GM23248 (cell line): Measurements from ENCODE around the gene CFAP58. TPM values are rescaled to one million over a fixed set of nuclear protein-coding genes. Genes with fewer than 3 reads are reported as not detected.
"Not testable (repeated sequence)": the region's sequence is repeated elsewhere in the genome, so short reads cannot be mapped to it uniquely, and the experiment has no call there.

Source experiments
- DNase-seq: peaks from one replicate; pipeline ENCODE4 v3.0.0-alpha.2; 2015
- H2AFZ ChIP-seq: fragments of 200-600 bp; sonication (generic); 2 replicates; pipeline ENCODE4 v1.6.1; 2016; ENCODE audit warnings: antibody characterized with exemption
- H3F3A ChIP-seq: fragments of 200-600 bp; sonication (generic); 2 replicates; pipeline ENCODE4 v1.6.1; 2016; ENCODE audit warnings: mild to moderate bottlenecking, antibody characterized with exemption, mixed run types; ENCODE audit not compliant: insufficient read depth
- H3K27ac ChIP-seq: fragments of 200-600 bp; sonication (generic); 2 replicates; pipeline ENCODE4 v1.5.1; 2016; ENCODE audit warnings: mild to moderate bottlenecking
- H3K27me3 ChIP-seq: fragments of 200-600 bp; sonication (generic); replicated peaks from 2 replicates; pipeline ENCODE4 v1.6.1; 2016; ENCODE audit warnings: mild to moderate bottlenecking; ENCODE audit not compliant: insufficient read depth
- H3K36me3 ChIP-seq: fragments of 200-600 bp; sonication (generic); 2 replicates; pipeline ENCODE4 v1.6.1; 2016; ENCODE audit warnings: low read depth, mild to moderate bottlenecking
- H3K4me1 ChIP-seq: fragments of 200-600 bp; sonication (generic); 2 replicates; pipeline ENCODE4 v1.6.1; 2016; ENCODE audit warnings: mild to moderate bottlenecking; ENCODE audit not compliant: insufficient read depth
- H3K4me2 ChIP-seq: fragments of 200-600 bp; sonication (generic); one replicate; pipeline ENCODE4 v1.6.1; 2016; ENCODE audit warnings: mild to moderate bottlenecking; ENCODE audit not compliant: unreplicated experiment
- H3K4me3 ChIP-seq: fragments of 200-600 bp; sonication (generic); 2 replicates; pipeline ENCODE4 v1.5.1; 2016; ENCODE audit warnings: mild to moderate bottlenecking
- H3K79me2 ChIP-seq: fragments of 200-600 bp; sonication (generic); 2 replicates; pipeline ENCODE4 v1.6.1; 2016; ENCODE audit warnings: mild to moderate bottlenecking; ENCODE audit not compliant: insufficient read depth
- H3K9ac ChIP-seq: fragments of 200-600 bp; sonication (generic); 2 replicates; pipeline ENCODE4 v1.6.1; 2016; ENCODE audit warnings: mild to moderate bottlenecking
- H3K9me2 ChIP-seq: fragments of 200-600 bp; sonication (generic); 2 replicates; pipeline ENCODE4 v1.6.1; 2016; ENCODE audit warnings: mixed run types, mild to moderate bottlenecking, moderate library complexity; ENCODE audit not compliant: insufficient read depth
- H3K9me3 ChIP-seq: fragments of 200-600 bp; sonication (generic); one replicate; pipeline ENCODE4 v1.6.1; 2017; ENCODE audit warnings: low read depth
- H4K20me1 ChIP-seq: fragments of 200-600 bp; sonication (generic); 2 replicates; pipeline ENCODE4 v1.6.0; 2016; ENCODE audit not compliant: insufficient read depth
- EZH2 ChIP-seq: fragments of 200-600 bp; sonication (generic); IDR thresholded peaks from 2 replicates; pipeline ENCODE4 v1.6.1; 2018; ENCODE audit warnings: antibody characterized with exemption, mild to moderate bottlenecking; ENCODE audit not compliant: insufficient read depth, poor library complexity, severe bottlenecking
- EZH2phosphoT487 ChIP-seq: fragments of 200-600 bp; sonication (generic); IDR thresholded peaks from 2 replicates; pipeline ENCODE4 v1.6.1; 2018; ENCODE audit warnings: antibody characterized with exemption, moderate library complexity, mild to moderate bottlenecking, low read depth; ENCODE audit not compliant: insufficient read depth
- WGBS, 2 experiments: methylation state at CpG; one replicate each; pipeline ENCODE4 v1.1.6; 2015 to 2017; ENCODE audit warnings: low lambda C conversion rate in 2 of 2, low coverage in 1 of 2; ENCODE audit errors: missing lambda C conversion rate in 2 of 2; 5-methylcytosine and 5-hydroxymethylcytosine counted together
- in situ Hi-C: fragments of 300-500 bp; cut with MboI; formaldehyde crosslinking; loops from 2 replicates; pipeline ENCODE4 v1.15.0; 2020
- polyA plus RNA-seq: library from polyadenylated mRNA; unstranded; fragments of >200 nt; fragmentation: Nextera tagmentation; extraction: Ambion mirVana; gene quantifications from 2 replicates; pipeline ENCODE4 v1.2.1, GENCODE V29; 2016
- total RNA-seq: library from RNA; depleted of rRNA; stranded (reverse); fragments of >200 nt; shearing (Covaris generic); gene quantifications from 2 replicates; pipeline ENCODE4 v1.2.3, GENCODE V29; 2014

CFAP58 gene
- total and polyA plus RNA-seq, 2 experiments from 2014 or later, result 0.22 to 0.30 TPM

DNA sequence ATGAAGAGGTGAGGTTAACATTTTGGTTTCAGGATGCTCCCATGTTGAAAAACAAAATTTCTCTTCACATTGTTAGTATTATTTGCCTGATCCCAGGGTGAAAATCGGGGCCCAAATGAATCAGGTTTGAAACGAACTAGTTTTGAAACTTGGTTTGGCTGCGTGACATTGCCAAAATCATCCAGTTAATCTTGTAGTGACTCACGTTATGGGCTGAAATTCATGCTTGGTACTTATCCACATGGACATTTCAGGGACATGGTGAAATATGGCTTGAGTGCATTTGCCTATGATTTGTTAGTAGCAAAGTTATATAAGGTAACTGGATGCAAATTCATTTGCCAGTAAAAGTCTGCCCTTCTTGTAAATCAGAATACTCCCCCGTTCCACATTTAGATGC is 97.3 kb downstream of the CFAP58 start:
- Histone ChIP-seq H3K4me3 (no peak overlapping the region), H3K9me2 (no peaks in the 10 kb centered on the region), H3K27me3 (no peaks in the 10 kb centered on the region), H2AFZ (no peak overlapping the region), H3K9ac (no peak overlapping the region), H4K20me1 (no peaks in the 10 kb centered on the region), H3K4me2 (no peak overlapping the region), H3K27ac (no peak overlapping the region), H3K36me3 (no peaks in the 10 kb centered on the region), H3F3A (peaks cover 11% of the 10 kb centered on the region), H3K4me1 (peaks cover 28% of the 10 kb centered on the region), H3K79me2 (no peaks in the 10 kb centered on the region), H3K9me3 (no peaks in the 10 kb centered on the region)
- peak; percentile 22 for DNase-seq
- in situ Hi-C loops, result no loop called here
- WGBS, 2 experiments, result 84 to 87% methylated on average over 5 of the region's 5 CpGs
- TF ChIP-seq EZH2 (no peak), EZH2phosphoT487 (no peak)

DNA sequence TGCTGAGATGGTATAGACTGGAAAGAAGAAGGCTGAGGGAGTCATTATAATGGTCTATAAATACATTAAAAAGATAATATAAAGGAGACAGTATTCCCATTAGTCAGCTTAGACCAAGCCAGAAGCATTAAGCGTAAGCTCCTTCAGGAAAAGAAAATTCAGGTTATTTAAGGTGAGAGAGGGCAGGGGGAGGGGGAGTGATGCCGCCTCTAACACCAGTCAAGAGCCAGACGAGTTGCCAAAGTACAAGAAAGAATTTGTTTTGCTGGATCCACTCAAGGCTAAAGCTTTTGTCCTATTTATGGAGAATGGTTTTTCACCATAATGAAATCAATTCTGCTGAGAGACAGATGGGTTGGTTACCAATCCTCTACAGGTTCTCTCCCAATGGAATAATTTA is 99.3 kb downstream of the CFAP58 start:
- Histone ChIP-seq H3F3A (peaks cover 11% of the 10 kb centered on the region), H3K9me3 (no peaks in the 10 kb centered on the region), H3K4me2 (no peak overlapping the region), H3K27ac (no peak overlapping the region), H3K4me3 (no peak overlapping the region), H3K9ac (no peak overlapping the region), H3K36me3 (no peaks in the 10 kb centered on the region), H2AFZ (no peak overlapping the region), H4K20me1 (no peaks in the 10 kb centered on the region), H3K27me3 (no peaks in the 10 kb centered on the region), H3K9me2 (no peaks in the 10 kb centered on the region), H3K79me2 (no peaks in the 10 kb centered on the region), H3K4me1 (peaks cover 22% of the 10 kb centered on the region)
- no peak for TF ChIP-seq EZH2
- no peak for TF ChIP-seq EZH2phosphoT487
- DNase-seq, result no peak
- WGBS, 2 experiments, result 84 to 87% methylated on average over 3 of the region's 3 CpGs
- in situ Hi-C loops, result no loop called here

DNA sequence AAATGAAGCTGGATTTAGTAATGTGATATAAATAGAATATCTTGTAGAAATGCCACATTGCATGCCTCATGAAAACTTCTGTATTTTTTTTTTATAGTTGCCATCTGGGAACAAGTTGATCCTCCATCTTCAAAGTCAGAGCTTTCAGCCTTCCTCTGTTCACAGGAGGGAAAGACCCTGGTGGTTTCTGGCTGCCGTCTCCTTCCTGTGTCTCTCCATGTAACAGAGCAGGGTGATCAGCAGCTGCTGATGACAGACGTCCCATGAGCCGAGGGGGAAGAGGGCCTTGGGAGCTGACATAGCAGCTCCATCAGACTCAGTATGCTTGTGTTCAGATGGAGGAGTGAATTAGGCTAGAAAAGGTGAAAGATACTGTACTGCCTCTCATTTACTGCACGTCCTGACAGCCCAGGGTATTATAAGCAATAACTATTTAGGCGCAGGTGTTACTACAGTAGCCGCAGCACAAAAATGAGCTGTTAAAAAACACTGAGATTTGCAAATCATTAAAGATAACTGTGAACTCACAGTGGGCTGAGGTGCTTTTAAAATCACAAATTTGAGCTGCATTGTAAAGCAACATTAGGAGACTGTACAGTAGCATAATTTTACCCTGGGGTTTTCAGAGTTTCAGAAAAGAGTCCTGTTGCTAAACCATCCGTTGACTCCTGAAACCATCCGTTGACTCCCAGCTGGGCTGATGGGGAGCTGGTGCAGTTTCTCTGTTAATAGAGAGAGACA is 103.3 kb downstream of the CFAP58 start:
- DNase-seq, result no peak
- 35 to 40% methylated on average over 8 of the region's 8 CpGs for WGBS, 2 experiments
- H4K20me1 ChIP-seq, result no peaks in the 10 kb centered on the region
- no peak overlapping the region for H2AFZ ChIP-seq
- H3K9me3 ChIP-seq, result no peaks in the 10 kb centered on the region
- TF ChIP-seq EZH2 (no peak), EZH2phosphoT487 (no peak)
- 0 out of 2 replicates have a peak, but pooled peaks cover 3% of the 10 kb centered on the region for H3K27me3 ChIP-seq
- in situ Hi-C loops, result no loop called here
- H3K9ac ChIP-seq, result no peak overlapping the region
- H3K4me1 ChIP-seq, result no peaks in the 10 kb centered on the region
- H3K4me3 ChIP-seq, result no peak overlapping the region
- no peaks in the 10 kb centered on the region for H3K36me3 ChIP-seq
- no peaks in the 10 kb centered on the region for H3F3A ChIP-seq
- H3K79me2 ChIP-seq, result no peaks in the 10 kb centered on the region
- no peaks in the 10 kb centered on the region for H3K9me2 ChIP-seq
- no peak overlapping the region for H3K4me2 ChIP-seq
- H3K27ac ChIP-seq, result no peak overlapping the region

DNA sequence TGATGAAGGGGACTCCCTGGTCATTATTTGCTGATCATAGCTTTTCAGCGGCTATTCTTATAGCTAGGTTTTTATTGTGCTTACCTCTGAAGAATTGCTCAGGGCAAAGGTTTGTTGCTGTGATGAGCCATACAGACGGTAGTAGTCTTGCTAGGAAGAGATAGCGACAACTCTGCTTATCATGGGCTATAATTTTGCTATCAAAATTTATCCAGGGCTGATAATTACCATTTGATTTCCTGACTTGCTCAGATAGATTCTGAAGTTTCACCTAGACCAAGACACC is 103.9 kb downstream of the CFAP58 start:
- TF ChIP-seq EZH2 (no peak), EZH2phosphoT487 (no peak)
- Histone ChIP-seq H3K79me2 (no peaks in the 10 kb centered on the region), H3K9me3 (no peaks in the 10 kb centered on the region), H3K4me2 (no peak overlapping the region), H3K4me3 (no peak overlapping the region), H3K27me3 (0 out of 2 replicates have a peak, but pooled peaks cover 3% of the 10 kb centered on the region), H2AFZ (no peak overlapping the region), H4K20me1 (no peaks in the 10 kb centered on the region), H3F3A (no peaks in the 10 kb centered on the region), H3K36me3 (no peaks in the 10 kb centered on the region), H3K9me2 (no peaks in the 10 kb centered on the region), H3K27ac (no peak overlapping the region), H3K4me1 (no peaks in the 10 kb centered on the region), H3K9ac (no peak overlapping the region)
- in situ Hi-C loops, result no loop called here
- 77 to 83% methylated on average over 3 of the region's 3 CpGs for WGBS, 2 experiments
- no peak for DNase-seq

DNA sequence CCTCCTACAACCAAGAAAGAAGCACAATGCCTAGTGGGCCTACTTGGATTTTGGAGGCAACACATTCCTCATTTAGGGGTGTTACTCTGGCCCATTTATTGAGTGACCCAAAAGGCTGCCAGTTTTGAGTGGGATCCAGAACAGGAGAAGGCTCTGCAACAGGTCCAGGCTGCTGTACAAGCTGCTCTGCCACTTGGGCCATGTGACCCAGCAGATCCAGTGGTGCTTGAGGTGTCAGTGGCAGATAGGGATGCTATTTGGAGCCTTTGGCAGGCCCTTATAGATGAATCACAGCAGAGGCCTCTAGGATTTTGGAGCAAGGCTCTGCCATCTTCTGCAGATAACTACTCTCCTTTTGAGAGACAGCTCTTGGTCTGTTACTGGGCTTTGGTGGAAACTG is 111.9 kb downstream of the CFAP58 start:
- H3K27me3 ChIP-seq, H2AFZ ChIP-seq, H3K79me2 ChIP-seq, in situ Hi-C loops, H3K4me1 ChIP-seq, DNase-seq, H3K9ac ChIP-seq, H3K9me2 ChIP-seq, H3K36me3 ChIP-seq, H4K20me1 ChIP-seq, H3F3A ChIP-seq, H3K4me2 ChIP-seq, H3K27ac ChIP-seq, H3K4me3 ChIP-seq, H3K9me3 ChIP-seq: not testable (repeated sequence)

DNA sequence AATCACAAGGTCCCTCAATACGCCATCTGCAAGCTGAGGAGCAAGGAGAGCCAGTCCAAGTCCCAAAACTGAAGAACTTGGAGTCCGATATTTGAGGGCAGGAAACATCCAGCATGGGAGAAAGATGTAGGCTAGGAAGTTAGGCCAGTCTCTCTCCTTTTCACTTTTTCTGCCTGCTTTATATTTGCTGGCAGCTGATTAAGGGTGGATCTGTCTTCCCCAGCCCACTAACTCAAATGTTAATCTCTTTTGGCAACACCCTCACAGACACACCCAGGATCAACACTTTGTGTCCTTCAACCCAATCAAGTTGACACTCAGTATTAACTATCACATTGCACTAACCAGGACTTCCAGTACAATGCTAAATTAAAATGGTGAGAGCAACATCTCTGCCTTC is 115.2 kb downstream of the CFAP58 start:
- in situ Hi-C loops, H3K9ac ChIP-seq, H3F3A ChIP-seq, H3K9me3 ChIP-seq, H3K27ac ChIP-seq, H4K20me1 ChIP-seq, H3K4me3 ChIP-seq, H3K36me3 ChIP-seq, H3K4me1 ChIP-seq, H2AFZ ChIP-seq, H3K27me3 ChIP-seq, H3K4me2 ChIP-seq, DNase-seq, H3K9me2 ChIP-seq, H3K79me2 ChIP-seq: not testable (repeated sequence)
- 19 to 41% methylated on average over 2 of the region's 2 CpGs for WGBS, 2 experiments
